ENCODE results near the gene MTRFR. TPM values are rescaled to one million over a fixed set of nuclear protein-coding genes. Genes with fewer than 3 reads are reported as not detected.

Gene MTRFR
- total RNA-seq, 1 donor from 2014 or later, result 0.85 TPM

- no peak for TF ChIP-seq CTCF (IDR thresholded peaks at IDR 0.05)
- intact Hi-C loops (cut with DNase I), result no loop called here
- Histone ChIP-seq H3K27ac (no peak overlapping the region), H3K4me1 (no peaks in the 10 kb centered on the region), H3K36me3 (peaks cover 14 to 34% of the 10 kb centered on the region in 2 donors), H3K27me3 (no peaks in the 10 kb centered on the region), H3K9me3 (no peaks in the 10 kb centered on the region), H3K4me3 (no peak overlapping the region)
- DNase-seq (ENCODE audit: low spot score in 2 of 2), result peak in 1 of 2 donors; percentile 41
Measured at GRCh38 chr12:123289911-123290310, 56.7 kb downstream of the MTRFR start.

- TF ChIP-seq CTCF (IDR thresholded peaks at IDR 0.05), result no peak
- no peaks in the 10 kb centered on the region for H3K9me3 ChIP-seq
- H3K27me3 ChIP-seq, result no peaks in the 10 kb centered on the region
- H3K36me3 ChIP-seq, result peaks cover 40 to 64% of the 10 kb centered on the region in 2 donors
- intact Hi-C loops (cut with DNase I), result no loop called here
- H3K27ac ChIP-seq, result no peak overlapping the region
- DNase-seq (ENCODE audit: low spot score in 2 of 2), result peak in 1 of 2 donors; percentile 5
- H3K4me1 ChIP-seq, result no peaks in the 10 kb centered on the region
- H3K4me3 ChIP-seq, result no peak overlapping the region
Measured at GRCh38 chr12:123293178-123293760, 60.0 kb downstream of the MTRFR start.

- H3K36me3 ChIP-seq, result peaks cover 91 to 97% of the 10 kb centered on the region in 2 donors
- H3K27ac ChIP-seq, result no peak overlapping the region
- H3K27me3 ChIP-seq, result no peaks in the 10 kb centered on the region
- H3K9me3 ChIP-seq, result no peaks in the 10 kb centered on the region
- TF ChIP-seq CTCF (IDR thresholded peaks at IDR 0.05), result no peak
- no peak for DNase-seq (ENCODE audit: low spot score in 2 of 2)
- intact Hi-C loops (cut with DNase I), result no loop called here
- no peak overlapping the region for H3K4me3 ChIP-seq
- H3K4me1 ChIP-seq, result no peaks in the 10 kb centered on the region
Measured at GRCh38 chr12:123305136-123305535, 71.9 kb downstream of the MTRFR start.

- Histone ChIP-seq H3K4me3 (no peak overlapping the region), H3K4me1 (no peaks in the 10 kb centered on the region), H3K27ac (no peak overlapping the region), H3K9me3 (no peaks in the 10 kb centered on the region), H3K27me3 (no peaks in the 10 kb centered on the region), H3K36me3 (peaks cover 92 to 97% of the 10 kb centered on the region in 2 donors)
- DNase-seq (ENCODE audit: low spot score in 2 of 2), result no peak
- intact Hi-C loops (cut with DNase I), result no loop called here
- no peak for TF ChIP-seq CTCF (IDR thresholded peaks at IDR 0.05)
Measured at GRCh38 chr12:123306200-123306599, 73.0 kb downstream of the MTRFR start.

Other genes with a start within 250 kb of the MTRFR start
- gene PITPNM2, start 82.3 kb upstream of the MTRFR start, total RNA-seq, result 8.4 TPM
- 21.6 TPM for gene MPHOSPH9, start 295 bp upstream of the MTRFR start, total RNA-seq
- 39.6 TPM for gene CDK2AP1, start 38.4 kb downstream of the MTRFR start, total RNA-seq
- 9.8 TPM for gene SBNO1, start 131.4 kb downstream of the MTRFR start, total RNA-seq
- gene KMT5A, start 150.7 kb downstream of the MTRFR start, total RNA-seq, result 16.8 TPM
- gene RILPL2, start 203.2 kb downstream of the MTRFR start, total RNA-seq, result 7.2 TPM
- 5.9 TPM for gene SNRNP35, start 224.7 kb downstream of the MTRFR start, total RNA-seq